GM19193 (cell line): ENCODE data around the gene TMEM168.
A peak's percentile ranks its signal among the peaks of the same experiment; 100 is the strongest.

Source experiments
- POLR2A ChIP-seq: IDR thresholded peaks from 4 replicates; pipeline ENCODE4 v1.6.1; 2011; ENCODE audit not compliant: insufficient read depth, insufficient read length; ENCODE audit errors: extremely low read depth

Gene TMEM168

GRCh38 chr7:112789817-112790585 is at the start of gene TMEM168:
Gene TMEM168 (minus strand): TSS chr7:112790393. CDS start chr7:112784825, 5,568 bp downstream.
- peak; percentile 88 for TF ChIP-seq POLR2A

- no peak for TF ChIP-seq POLR2A
These were observed 42.9 kb upstream of the TMEM168 start for GRCh38 chr7:112833082-112833481.

GRCh38 chr7:112830769-112831168 is 40.6 kb upstream of the TMEM168 start:
- no peak for TF ChIP-seq POLR2A

- TF ChIP-seq POLR2A, result no peak
These were observed 38.5 kb upstream of the TMEM168 start for GRCh38 chr7:112828696-112829095.

- no peak for TF ChIP-seq POLR2A
These were observed 31.2 kb upstream of the TMEM168 start for GRCh38 chr7:112821345-112821744.

- no peak for TF ChIP-seq POLR2A
These were observed 29.3 kb upstream of the TMEM168 start for GRCh38 chr7:112819536-112819935.

- TF ChIP-seq POLR2A, result no peak
These were observed 16.0 kb upstream of the TMEM168 start for GRCh38 chr7:112806156-112806555.

GRCh38 chr7:112802406-112802805 is 12.2 kb upstream of the TMEM168 start:
- TF ChIP-seq POLR2A, result no peak

GRCh38 chr7:112800486-112800885 is 10.3 kb upstream of the TMEM168 start:
- TF ChIP-seq POLR2A, result no peak

GRCh38 chr7:112799448-112800120 is 9.4 kb upstream of the TMEM168 start:
- no peak for TF ChIP-seq POLR2A

- TF ChIP-seq POLR2A, result no peak
These were observed 8.3 kb upstream of the TMEM168 start for GRCh38 chr7:112798274-112799159.

- no peak for TF ChIP-seq POLR2A
These were observed 2.2 kb upstream of the TMEM168 start for GRCh38 chr7:112792441-112792840.

GRCh38 chr7:112791465-112792168 is 1.4 kb upstream of the TMEM168 start:
- no peak for TF ChIP-seq POLR2A

- no peak for TF ChIP-seq POLR2A
These were observed 402 bp upstream of the TMEM168 start for GRCh38 chr7:112790586-112791003.

- no peak for TF ChIP-seq POLR2A
These were observed 758 bp downstream of the TMEM168 start for GRCh38 chr7:112789453-112789816.
